Smooth muscle cell (in vitro differentiated cells): ENCODE data around the gene OR51B4. TPM values are rescaled to one million over a fixed set of nuclear protein-coding genes. Genes with fewer than 3 reads are reported as not detected.

Experiments
- DNase-seq: peaks from one replicate; lab custom pipeline; 2025; ENCODE audit not compliant: unreplicated experiment; lab: John Stamatoyannopoulos, UW
- H2AFZ ChIP-seq: fragments of 200-600 bp; sonication (generic); 2 replicates; pipeline ENCODE4 v1.6.0; 2016; ENCODE audit warnings: antibody characterized with exemption, low read depth, mild to moderate bottlenecking
- H3F3A ChIP-seq: fragments of 200-600 bp; sonication (generic); 2 replicates; pipeline ENCODE4 v1.6.0; 2017; ENCODE audit warnings: antibody characterized with exemption, low read depth
- H3K27ac ChIP-seq: fragments of 200-600 bp; sonication (generic); 2 replicates; pipeline ENCODE4 v1.5.1; 2016; ENCODE audit warnings: low read depth, mild to moderate bottlenecking
- H3K27me3 ChIP-seq: fragments of 200-600 bp; sonication (generic); 2 replicates; pipeline ENCODE4 v1.6.1; 2016; ENCODE audit warnings: low read depth, mild to moderate bottlenecking
- H3K36me3 ChIP-seq: fragments of 200-600 bp; sonication (generic); 2 replicates; pipeline ENCODE4 v1.5.1; 2016; ENCODE audit warnings: low read depth
- H3K4me1 ChIP-seq: fragments of 200-600 bp; sonication (generic); 2 replicates; pipeline ENCODE4 v1.5.1; 2016; ENCODE audit warnings: low read depth
- H3K4me2 ChIP-seq: fragments of 200-600 bp; sonication (generic); 2 replicates; pipeline ENCODE4 v1.6.0; 2016; ENCODE audit warnings: mild to moderate bottlenecking
- H3K4me3 ChIP-seq: fragments of 200-600 bp; sonication (generic); 2 replicates; pipeline ENCODE4 v1.5.1; 2016; ENCODE audit warnings: mild to moderate bottlenecking
- H3K79me2 ChIP-seq: fragments of 200-600 bp; sonication (generic); 2 replicates; pipeline ENCODE4 v1.6.0; 2016; ENCODE audit warnings: low read depth, mild to moderate bottlenecking
- H3K9ac ChIP-seq: fragments of 200-600 bp; sonication (generic); 2 replicates; pipeline ENCODE4 v1.6.0; 2016; ENCODE audit warnings: low read depth
- H3K9me3 ChIP-seq: fragments of 200-600 bp; sonication (generic); replicated peaks from 2 replicates; pipeline ENCODE4 v1.5.1; 2016; ENCODE audit warnings: low read depth
- H4K20me1 ChIP-seq: fragments of 200-600 bp; sonication (generic); 2 replicates; pipeline ENCODE4 v1.6.0; 2016; ENCODE audit warnings: low read depth
- WGBS: methylation state at CpG from one replicate; pipeline ENCODE4 v1.1.7; 2016; ENCODE audit warnings: low lambda C conversion rate; 5-methylcytosine and 5-hydroxymethylcytosine counted together
- polyA plus RNA-seq: library from polyadenylated mRNA; unstranded; fragments of >200 nt; fragmentation: Nextera tagmentation; extraction: Ambion mirVana; gene quantifications from 2 replicates; pipeline ENCODE4 v1.2.1, GENCODE V29; 2016
- total RNA-seq: library from RNA; depleted of rRNA; stranded (reverse); fragments of >200 nt; gene quantifications from 2 replicates; pipeline ENCODE4 v1.2.3, GENCODE V29; 2014
- TF ChIP-seq, protein P1 (sequence below): fragments of 200-600 bp; sonication (generic); IDR thresholded peaks from 2 replicates; pipeline ENCODE4 v1.5.1; 2017; ENCODE audit warnings: borderline replicate concordance, mild to moderate bottlenecking, antibody characterized with exemption; ENCODE audit not compliant: insufficient read depth, poor library complexity, severe bottlenecking

The OR51B4 gene
- total and polyA plus RNA-seq, 2 experiments from 2014 or later = not detected

GRCh38 chr11:5291207-5291838 is 10.4 kb downstream of the OR51B4 start:
- 75% methylated on average over 1 of the region's 1 CpG for WGBS
- H3K27ac ChIP-seq = no peak overlapping the region
- no peaks in the 10 kb centered on the region for H3K4me1 ChIP-seq
- no peak overlapping the region for H3K4me3 ChIP-seq
- H4K20me1 ChIP-seq = no peaks in the 10 kb centered on the region
- H3K9me3 ChIP-seq = no peaks in the 10 kb centered on the region
- no peak overlapping the region for H2AFZ ChIP-seq
- TF ChIP-seq, protein P1, sequence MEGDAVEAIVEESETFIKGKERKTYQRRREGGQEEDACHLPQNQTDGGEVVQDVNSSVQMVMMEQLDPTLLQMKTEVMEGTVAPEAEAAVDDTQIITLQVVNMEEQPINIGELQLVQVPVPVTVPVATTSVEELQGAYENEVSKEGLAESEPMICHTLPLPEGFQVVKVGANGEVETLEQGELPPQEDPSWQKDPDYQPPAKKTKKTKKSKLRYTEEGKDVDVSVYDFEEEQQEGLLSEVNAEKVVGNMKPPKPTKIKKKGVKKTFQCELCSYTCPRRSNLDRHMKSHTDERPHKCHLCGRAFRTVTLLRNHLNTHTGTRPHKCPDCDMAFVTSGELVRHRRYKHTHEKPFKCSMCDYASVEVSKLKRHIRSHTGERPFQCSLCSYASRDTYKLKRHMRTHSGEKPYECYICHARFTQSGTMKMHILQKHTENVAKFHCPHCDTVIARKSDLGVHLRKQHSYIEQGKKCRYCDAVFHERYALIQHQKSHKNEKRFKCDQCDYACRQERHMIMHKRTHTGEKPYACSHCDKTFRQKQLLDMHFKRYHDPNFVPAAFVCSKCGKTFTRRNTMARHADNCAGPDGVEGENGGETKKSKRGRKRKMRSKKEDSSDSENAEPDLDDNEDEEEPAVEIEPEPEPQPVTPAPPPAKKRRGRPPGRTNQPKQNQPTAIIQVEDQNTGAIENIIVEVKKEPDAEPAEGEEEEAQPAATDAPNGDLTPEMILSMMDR = peak; percentile 50
- H3K27me3 ChIP-seq = no peaks in the 10 kb centered on the region
- no peak overlapping the region for H3K9ac ChIP-seq
- H3K79me2 ChIP-seq = no peaks in the 10 kb centered on the region
- H3K4me2 ChIP-seq = no peak overlapping the region
- no peaks in the 10 kb centered on the region for H3F3A ChIP-seq
- DNase-seq = no peak
- no peaks in the 10 kb centered on the region for H3K36me3 ChIP-seq

GRCh38 chr11:5290106-5290505 is 11.6 kb downstream of the OR51B4 start:
- no peak overlapping the region for H2AFZ ChIP-seq
- H3K4me1 ChIP-seq = no peaks in the 10 kb centered on the region
- no peak overlapping the region for H3K4me3 ChIP-seq
- WGBS = 100% methylated on average over 1 of the region's 1 CpG
- no peak for DNase-seq
- no peaks in the 10 kb centered on the region for H4K20me1 ChIP-seq
- no peaks in the 10 kb centered on the region for H3K79me2 ChIP-seq
- H3K27me3 ChIP-seq = no peaks in the 10 kb centered on the region
- H3K27ac ChIP-seq = no peak overlapping the region
- no peaks in the 10 kb centered on the region for H3K9me3 ChIP-seq
- H3K9ac ChIP-seq = no peak overlapping the region
- TF ChIP-seq, protein P1 = no peak
- H3K36me3 ChIP-seq = no peaks in the 10 kb centered on the region
- H3F3A ChIP-seq = no peaks in the 10 kb centered on the region
- H3K4me2 ChIP-seq = no peak overlapping the region

DNA sequence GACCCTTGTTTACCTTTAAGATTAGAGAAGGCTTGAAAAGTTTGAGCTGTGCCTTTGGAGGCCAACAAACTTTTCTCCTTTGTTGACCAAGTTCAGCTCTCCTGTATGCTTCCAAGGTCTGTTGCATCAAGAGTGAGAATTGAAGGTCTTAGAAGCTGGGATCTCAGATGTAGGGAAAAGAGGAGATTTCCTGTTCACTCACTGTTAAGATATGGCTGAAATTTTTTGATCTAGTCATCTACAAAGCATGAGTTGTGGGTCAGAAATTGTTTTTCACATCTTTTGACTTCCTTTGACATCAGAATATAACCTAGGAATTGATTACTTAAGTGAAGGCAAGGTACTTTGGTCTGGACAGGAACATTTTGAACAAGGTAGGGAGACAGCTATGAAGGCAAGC is 12.1 kb downstream of the OR51B4 start:
- no peak for DNase-seq
- H3K27ac ChIP-seq = peak overlapping the region; percentile 10

More for the DNA sequence above, 12.1 kb downstream of the OR51B4 start:
- TF ChIP-seq, protein P1 = no peak
- Histone ChIP-seq H3K9me3 (no peaks in the 10 kb centered on the region), H3F3A (no peaks in the 10 kb centered on the region), H2AFZ (no peak overlapping the region), H3K36me3 (no peaks in the 10 kb centered on the region), H3K79me2 (no peaks in the 10 kb centered on the region), H3K4me2 (no peak overlapping the region), H3K4me1 (no peaks in the 10 kb centered on the region), H3K4me3 (no peak overlapping the region), H3K27me3 (no peaks in the 10 kb centered on the region), H4K20me1 (no peaks in the 10 kb centered on the region), H3K9ac (no peak overlapping the region)
